Neural cell (in vitro differentiated cells): ENCODE data around the gene FERMT1. TPM values are rescaled to one million over a fixed set of nuclear protein-coding genes. Genes with fewer than 3 reads are reported as not detected.

Experiments
- H2AFZ ChIP-seq: fragments of 200-600, 300-800 bp; sonication (generic), shearing (Covaris generic); 2 replicates; pipeline ENCODE4 v1.6.0; 2014; ENCODE audit warnings: low read depth, mild to moderate bottlenecking, antibody characterized with exemption, low read length, moderate library complexity
- H3F3A ChIP-seq: fragments of 200-600 bp; shearing (Covaris generic); 2 replicates; pipeline ENCODE4 v1.6.1; 2016; ENCODE audit warnings: mild to moderate bottlenecking, moderate library complexity, mixed read lengths, antibody characterized with exemption, low read length; ENCODE audit not compliant: insufficient read depth, poor library complexity, severe bottlenecking
- H3K27ac ChIP-seq: fragments of 200-600, 300-800 bp; sonication (generic), shearing (Covaris generic); 2 replicates; pipeline ENCODE4 v1.5.1; 2014; ENCODE audit warnings: mild to moderate bottlenecking, low read length, moderate library complexity
- H3K27me3 ChIP-seq: fragments of 300-800, 200-600 bp; sonication (generic), shearing (Covaris generic); 2 replicates; pipeline ENCODE4 v1.6.0; 2014; ENCODE audit warnings: mild to moderate bottlenecking, low read depth, low read length, moderate library complexity; ENCODE audit not compliant: insufficient read depth
- H3K36me3 ChIP-seq: fragments of 300-800, 200-600 bp; sonication (generic), shearing (Covaris generic); 2 replicates; pipeline ENCODE4 v1.5.1; 2014; ENCODE audit warnings: mild to moderate bottlenecking, antibody characterized with exemption, low read length, moderate library complexity; ENCODE audit not compliant: insufficient read depth
- H3K4me2 ChIP-seq: fragments of 300-800, 200-600 bp; sonication (generic), shearing (Covaris generic); 2 replicates; pipeline ENCODE4 v1.6.0; 2014; ENCODE audit warnings: mild to moderate bottlenecking, low read length
- H3K4me3 ChIP-seq: fragments of 300-800, 200-600 bp; sonication (generic), shearing (Covaris generic); 2 replicates; pipeline ENCODE4 v1.5.1; 2014; ENCODE audit warnings: mild to moderate bottlenecking, low read length, moderate library complexity
- H3K79me2 ChIP-seq: fragments of 200-600 bp; shearing (Covaris generic); replicated peaks from 2 replicates; pipeline ENCODE4 v1.6.0; 2014; ENCODE audit warnings: mild to moderate bottlenecking, low read length, moderate library complexity; ENCODE audit not compliant: insufficient read depth
- H3K9ac ChIP-seq: fragments of 300-800, 200-600 bp; sonication (generic), shearing (Covaris generic); 2 replicates; pipeline ENCODE4 v1.6.1; 2016; ENCODE audit warnings: mild to moderate bottlenecking, low read length, mixed read lengths
- H3K9me2 ChIP-seq: fragments of 200-600 bp; shearing (Covaris generic); 2 replicates; pipeline ENCODE4 v1.6.1; 2016; ENCODE audit warnings: mild to moderate bottlenecking, low read length, mixed read lengths; ENCODE audit not compliant: insufficient read depth
- H3K9me3 ChIP-seq: fragments of 200-600, 300-800 bp; sonication (generic), shearing (Covaris generic); 2 replicates; pipeline ENCODE4 v1.6.1; 2016; ENCODE audit warnings: mild to moderate bottlenecking, mixed run types, low read length, moderate library complexity, mixed read lengths
- H4K20me1 ChIP-seq: fragments of 200-600 bp; shearing (Covaris generic); 2 replicates; pipeline ENCODE4 v1.6.1; 2016; ENCODE audit warnings: mild to moderate bottlenecking, mixed run types; ENCODE audit not compliant: insufficient read depth
- EP300 ChIP-seq: fragments of 450-650 bp; conservative IDR thresholded peaks from 2 replicates; pipeline ENCODE4 v1.6.1; 2014; ENCODE audit warnings: antibody characterized with exemption, mild to moderate bottlenecking, moderate library complexity; ENCODE audit not compliant: poor library complexity, severe bottlenecking
- EZH2 ChIP-seq: fragments of 200-600, 300-800 bp; shearing (Covaris generic), sonication (generic); IDR thresholded peaks from 2 replicates; pipeline ENCODE4 v1.6.1; 2014; ENCODE audit warnings: antibody characterized with exemption, low read length, borderline replicate concordance, mild to moderate bottlenecking; ENCODE audit not compliant: insufficient read depth, poor library complexity, severe bottlenecking
- MXI1 ChIP-seq: fragments of 450-650 bp; conservative IDR thresholded peaks from 2 replicates; pipeline ENCODE4 v1.6.1; 2014; ENCODE audit warnings: antibody characterized with exemption, mild to moderate bottlenecking; ENCODE audit not compliant: poor library complexity, severe bottlenecking
- POLR2AphosphoS5 ChIP-seq: IDR thresholded peaks from 2 replicates; pipeline ENCODE4 v1.6.1; 2012
- RAD21 ChIP-seq: fragments of 450-650 bp; conservative IDR thresholded peaks from 2 replicates; pipeline ENCODE4 v1.6.1; 2014; ENCODE audit warnings: antibody characterized with exemption, mild to moderate bottlenecking, moderate library complexity
- SMC3 ChIP-seq: fragments of 450-650 bp; conservative IDR thresholded peaks from 2 replicates; pipeline ENCODE4 v1.6.1; 2014; ENCODE audit warnings: antibody characterized with exemption, mild to moderate bottlenecking, moderate library complexity; ENCODE audit not compliant: poor library complexity
- TAF1 ChIP-seq: IDR thresholded peaks from 2 replicates; pipeline ENCODE4 v1.6.1; 2012; ENCODE audit warnings: low read depth
- polyA plus RNA-seq: library from polyadenylated mRNA; depleted of rRNA; stranded (reverse); fragments of >200 nt; gene quantifications from 2 replicates; pipeline ENCODE4 v1.2.3, GENCODE V29; 2014
- TF ChIP-seq, protein P1 (sequence below): fragments of 450-650 bp; IDR thresholded peaks from 2 replicates; pipeline ENCODE4 v1.5.1; 2014; ENCODE audit warnings: antibody characterized with exemption, mild to moderate bottlenecking, moderate library complexity; ENCODE audit not compliant: poor library complexity, severe bottlenecking
- TF ChIP-seq, protein P2 (sequence below): IDR thresholded peaks from 2 replicates; pipeline ENCODE4 v1.6.1; 2012; ENCODE audit warnings: borderline replicate concordance

Gene FERMT1
- polyA plus RNA-seq, 1 donor from 2014 or later = not detected

DNA sequence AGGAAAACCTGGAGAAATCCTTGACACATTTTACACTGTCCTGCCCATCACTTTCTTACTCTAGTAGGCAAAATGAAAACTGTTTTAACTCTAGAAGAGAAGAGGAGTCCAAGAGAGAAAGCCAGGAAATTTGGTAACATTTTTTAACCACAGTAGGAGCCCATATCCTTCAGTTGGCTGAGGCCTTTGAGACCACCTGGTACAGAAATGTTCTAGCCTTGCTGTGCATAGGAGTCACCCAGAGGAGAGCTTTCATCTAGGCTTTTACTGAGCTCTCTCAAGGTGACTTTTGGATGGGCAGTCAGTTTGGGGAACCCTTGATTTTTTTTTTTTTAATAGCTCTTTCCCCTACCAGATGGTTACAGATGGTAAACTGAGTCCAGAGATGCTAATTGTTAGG lies 94.0 kb downstream of the FERMT1 start:
- TF ChIP-seq POLR2AphosphoS5 (no peak), SMC3 (no peak), MXI1 (no peak), TAF1 (no peak), EZH2 (no peak), EP300 (no peak), RAD21 (no peak)
- TF ChIP-seq, protein P1, sequence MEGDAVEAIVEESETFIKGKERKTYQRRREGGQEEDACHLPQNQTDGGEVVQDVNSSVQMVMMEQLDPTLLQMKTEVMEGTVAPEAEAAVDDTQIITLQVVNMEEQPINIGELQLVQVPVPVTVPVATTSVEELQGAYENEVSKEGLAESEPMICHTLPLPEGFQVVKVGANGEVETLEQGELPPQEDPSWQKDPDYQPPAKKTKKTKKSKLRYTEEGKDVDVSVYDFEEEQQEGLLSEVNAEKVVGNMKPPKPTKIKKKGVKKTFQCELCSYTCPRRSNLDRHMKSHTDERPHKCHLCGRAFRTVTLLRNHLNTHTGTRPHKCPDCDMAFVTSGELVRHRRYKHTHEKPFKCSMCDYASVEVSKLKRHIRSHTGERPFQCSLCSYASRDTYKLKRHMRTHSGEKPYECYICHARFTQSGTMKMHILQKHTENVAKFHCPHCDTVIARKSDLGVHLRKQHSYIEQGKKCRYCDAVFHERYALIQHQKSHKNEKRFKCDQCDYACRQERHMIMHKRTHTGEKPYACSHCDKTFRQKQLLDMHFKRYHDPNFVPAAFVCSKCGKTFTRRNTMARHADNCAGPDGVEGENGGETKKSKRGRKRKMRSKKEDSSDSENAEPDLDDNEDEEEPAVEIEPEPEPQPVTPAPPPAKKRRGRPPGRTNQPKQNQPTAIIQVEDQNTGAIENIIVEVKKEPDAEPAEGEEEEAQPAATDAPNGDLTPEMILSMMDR = no peak
- TF ChIP-seq, protein P2, sequence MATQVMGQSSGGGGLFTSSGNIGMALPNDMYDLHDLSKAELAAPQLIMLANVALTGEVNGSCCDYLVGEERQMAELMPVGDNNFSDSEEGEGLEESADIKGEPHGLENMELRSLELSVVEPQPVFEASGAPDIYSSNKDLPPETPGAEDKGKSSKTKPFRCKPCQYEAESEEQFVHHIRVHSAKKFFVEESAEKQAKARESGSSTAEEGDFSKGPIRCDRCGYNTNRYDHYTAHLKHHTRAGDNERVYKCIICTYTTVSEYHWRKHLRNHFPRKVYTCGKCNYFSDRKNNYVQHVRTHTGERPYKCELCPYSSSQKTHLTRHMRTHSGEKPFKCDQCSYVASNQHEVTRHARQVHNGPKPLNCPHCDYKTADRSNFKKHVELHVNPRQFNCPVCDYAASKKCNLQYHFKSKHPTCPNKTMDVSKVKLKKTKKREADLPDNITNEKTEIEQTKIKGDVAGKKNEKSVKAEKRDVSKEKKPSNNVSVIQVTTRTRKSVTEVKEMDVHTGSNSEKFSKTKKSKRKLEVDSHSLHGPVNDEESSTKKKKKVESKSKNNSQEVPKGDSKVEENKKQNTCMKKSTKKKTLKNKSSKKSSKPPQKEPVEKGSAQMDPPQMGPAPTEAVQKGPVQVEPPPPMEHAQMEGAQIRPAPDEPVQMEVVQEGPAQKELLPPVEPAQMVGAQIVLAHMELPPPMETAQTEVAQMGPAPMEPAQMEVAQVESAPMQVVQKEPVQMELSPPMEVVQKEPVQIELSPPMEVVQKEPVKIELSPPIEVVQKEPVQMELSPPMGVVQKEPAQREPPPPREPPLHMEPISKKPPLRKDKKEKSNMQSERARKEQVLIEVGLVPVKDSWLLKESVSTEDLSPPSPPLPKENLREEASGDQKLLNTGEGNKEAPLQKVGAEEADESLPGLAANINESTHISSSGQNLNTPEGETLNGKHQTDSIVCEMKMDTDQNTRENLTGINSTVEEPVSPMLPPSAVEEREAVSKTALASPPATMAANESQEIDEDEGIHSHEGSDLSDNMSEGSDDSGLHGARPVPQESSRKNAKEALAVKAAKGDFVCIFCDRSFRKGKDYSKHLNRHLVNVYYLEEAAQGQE = no peak
- H2AFZ ChIP-seq = no peak overlapping the region
- peaks cover 8% of the 10 kb centered on the region for H3K9me3 ChIP-seq
- H3K79me2 ChIP-seq = no peaks in the 10 kb centered on the region
- H3K9ac ChIP-seq = no peak overlapping the region
- H3K4me3 ChIP-seq = no peak overlapping the region
- no peaks in the 10 kb centered on the region for H3F3A ChIP-seq
- no peaks in the 10 kb centered on the region for H4K20me1 ChIP-seq
- H3K9me2 ChIP-seq = no peaks in the 10 kb centered on the region
- no peaks in the 10 kb centered on the region for H3K27me3 ChIP-seq
- H3K36me3 ChIP-seq = peaks cover 8% of the 10 kb centered on the region
- no peak overlapping the region for H3K27ac ChIP-seq
- no peak overlapping the region for H3K4me2 ChIP-seq

DNA sequence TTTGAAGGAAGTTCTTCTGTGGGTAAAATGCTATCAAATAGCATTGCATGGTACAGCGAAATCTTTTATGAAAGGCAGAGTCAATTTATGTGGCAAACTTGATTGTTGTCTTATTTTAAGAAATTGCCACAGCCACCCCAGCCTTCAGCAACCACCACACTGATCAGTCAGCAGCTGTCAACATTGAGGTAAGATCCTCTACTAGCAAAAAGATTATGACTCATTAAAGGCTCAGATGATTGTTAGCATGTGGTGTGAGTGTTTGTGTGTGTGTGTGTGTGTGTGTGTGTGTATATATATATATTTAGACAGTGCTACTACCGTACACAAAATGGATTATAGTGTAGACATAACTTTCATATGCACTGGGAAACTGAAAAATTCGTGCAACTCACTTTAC lies 96.8 kb downstream of the FERMT1 start:
- Histone ChIP-seq H3K27ac (no peak overlapping the region), H3K27me3 (no peaks in the 10 kb centered on the region), H3F3A (no peaks in the 10 kb centered on the region), H3K9me2 (no peaks in the 10 kb centered on the region), H2AFZ (no peak overlapping the region), H3K36me3 (peaks cover 8% of the 10 kb centered on the region), H3K9me3 (peaks cover 8% of the 10 kb centered on the region), H4K20me1 (no peaks in the 10 kb centered on the region), H3K4me3 (no peak overlapping the region), H3K4me2 (no peak overlapping the region), H3K9ac (no peak overlapping the region), H3K79me2 (no peaks in the 10 kb centered on the region)
- TF ChIP-seq TAF1 (no peak), SMC3 (no peak), EZH2 (no peak), RAD21 (no peak), EP300 (no peak), MXI1 (no peak), POLR2AphosphoS5 (no peak)
- TF ChIP-seq, protein P2 = no peak
- TF ChIP-seq, protein P1 = no peak
